Osteocyte (in vitro differentiated cells): ENCODE measurements around the gene SUMF1. TPM values are rescaled to one million over a fixed set of nuclear protein-coding genes. Genes with fewer than 3 reads are reported as not detected.

ENCODE experiments used
- DNase-seq: peaks from one replicate; pipeline ENCODE4 v3.0.0; 2021; ENCODE audit warnings: mixed read lengths; ENCODE audit not compliant: unreplicated experiment; ENCODE audit errors: extremely low spot score
- H3K27ac Mint-ChIP-seq: one replicate; pipeline ENCODE4 v1.8.0; 2021; ENCODE audit warnings: mild to moderate bottlenecking, mixed read lengths; ENCODE audit not compliant: unreplicated experiment
- H3K27me3 Mint-ChIP-seq: one replicate; pipeline ENCODE4 v1.8.0; 2021; ENCODE audit warnings: mixed read lengths; ENCODE audit not compliant: unreplicated experiment
- H3K36me3 Mint-ChIP-seq: one replicate; pipeline ENCODE4 v1.8.0; 2021; ENCODE audit warnings: mixed read lengths; ENCODE audit not compliant: unreplicated experiment
- H3K4me1 Mint-ChIP-seq: one replicate; pipeline ENCODE4 v1.8.0; 2021; ENCODE audit warnings: mixed read lengths; ENCODE audit not compliant: unreplicated experiment
- H3K4me3 Mint-ChIP-seq: one replicate; pipeline ENCODE4 v1.8.0; 2021; ENCODE audit warnings: mild to moderate bottlenecking, moderate library complexity, mixed read lengths; ENCODE audit not compliant: unreplicated experiment
- H3K9me3 Mint-ChIP-seq: one replicate; pipeline ENCODE4 v1.8.0; 2021; ENCODE audit warnings: mixed read lengths; ENCODE audit not compliant: unreplicated experiment
- total RNA-seq: library from RNA; stranded (reverse); gene quantifications from 2 replicates; pipeline ENCODE4 v1.2.1, GENCODE V29; 2021
- TF ChIP-seq, protein P1 (sequence below): fragments of 200-600 bp; sonication (generic); IDR thresholded peaks from 2 replicates; pipeline ENCODE4 v1.5.0; 2021; ENCODE audit warnings: antibody characterized with exemption, mild to moderate bottlenecking, moderate library complexity

The SUMF1 gene
- total RNA-seq, 1 donor from 2014 or later = 44.1 TPM

- Mint-ChIP-seq H3K36me3 (peaks cover 5% of the 10 kb centered on the region), H3K4me3 (no peak overlapping the region), H3K9me3 (no peaks in the 10 kb centered on the region), H3K4me1 (peaks cover 14% of the 10 kb centered on the region), H3K27me3 (peaks cover 6% of the 10 kb centered on the region), H3K27ac (no peak overlapping the region)
- TF ChIP-seq, protein P1, sequence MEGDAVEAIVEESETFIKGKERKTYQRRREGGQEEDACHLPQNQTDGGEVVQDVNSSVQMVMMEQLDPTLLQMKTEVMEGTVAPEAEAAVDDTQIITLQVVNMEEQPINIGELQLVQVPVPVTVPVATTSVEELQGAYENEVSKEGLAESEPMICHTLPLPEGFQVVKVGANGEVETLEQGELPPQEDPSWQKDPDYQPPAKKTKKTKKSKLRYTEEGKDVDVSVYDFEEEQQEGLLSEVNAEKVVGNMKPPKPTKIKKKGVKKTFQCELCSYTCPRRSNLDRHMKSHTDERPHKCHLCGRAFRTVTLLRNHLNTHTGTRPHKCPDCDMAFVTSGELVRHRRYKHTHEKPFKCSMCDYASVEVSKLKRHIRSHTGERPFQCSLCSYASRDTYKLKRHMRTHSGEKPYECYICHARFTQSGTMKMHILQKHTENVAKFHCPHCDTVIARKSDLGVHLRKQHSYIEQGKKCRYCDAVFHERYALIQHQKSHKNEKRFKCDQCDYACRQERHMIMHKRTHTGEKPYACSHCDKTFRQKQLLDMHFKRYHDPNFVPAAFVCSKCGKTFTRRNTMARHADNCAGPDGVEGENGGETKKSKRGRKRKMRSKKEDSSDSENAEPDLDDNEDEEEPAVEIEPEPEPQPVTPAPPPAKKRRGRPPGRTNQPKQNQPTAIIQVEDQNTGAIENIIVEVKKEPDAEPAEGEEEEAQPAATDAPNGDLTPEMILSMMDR = no peak
- DNase-seq = no peak
Measured at GRCh38 chr3:4497843-4498324, 30.8 kb upstream of the SUMF1 start.

- no peak for DNase-seq
- H3K4me3 Mint-ChIP-seq = no peak overlapping the region
- peaks cover 16% of the 10 kb centered on the region for H3K4me1 Mint-ChIP-seq
- no peak overlapping the region for H3K27ac Mint-ChIP-seq
- TF ChIP-seq, protein P1 = no peak
- H3K36me3 Mint-ChIP-seq = peaks cover 5% of the 10 kb centered on the region
- peaks cover 6% of the 10 kb centered on the region for H3K27me3 Mint-ChIP-seq
- no peaks in the 10 kb centered on the region for H3K9me3 Mint-ChIP-seq
Measured at GRCh38 chr3:4497005-4497692, 30.1 kb upstream of the SUMF1 start.

DNA sequence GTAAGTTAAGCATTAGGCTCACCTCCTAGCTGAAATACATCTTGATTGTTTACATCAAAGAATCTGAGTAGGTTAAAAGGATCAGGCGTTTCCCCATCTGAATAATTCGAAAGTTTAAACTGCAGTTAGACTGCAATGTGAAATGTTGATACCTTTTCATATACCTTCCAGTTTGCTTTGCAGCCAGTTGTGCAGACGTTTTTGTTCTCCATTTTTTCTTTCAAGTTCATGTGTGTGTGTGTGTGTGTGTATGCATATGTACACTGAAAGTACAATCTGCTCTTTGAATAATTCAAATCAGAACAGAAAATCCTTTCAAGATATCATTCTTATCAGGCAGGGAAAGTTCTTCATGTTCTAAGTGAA, 29.0 kb upstream of the SUMF1 start:
- Mint-ChIP-seq H3K36me3 (peaks cover 5% of the 10 kb centered on the region), H3K4me3 (no peak overlapping the region), H3K9me3 (no peaks in the 10 kb centered on the region), H3K27me3 (peaks cover 9% of the 10 kb centered on the region), H3K27ac (no peak overlapping the region), H3K4me1 (peaks cover 23% of the 10 kb centered on the region)
- TF ChIP-seq, protein P1 = no peak
- DNase-seq = no peak

DNA sequence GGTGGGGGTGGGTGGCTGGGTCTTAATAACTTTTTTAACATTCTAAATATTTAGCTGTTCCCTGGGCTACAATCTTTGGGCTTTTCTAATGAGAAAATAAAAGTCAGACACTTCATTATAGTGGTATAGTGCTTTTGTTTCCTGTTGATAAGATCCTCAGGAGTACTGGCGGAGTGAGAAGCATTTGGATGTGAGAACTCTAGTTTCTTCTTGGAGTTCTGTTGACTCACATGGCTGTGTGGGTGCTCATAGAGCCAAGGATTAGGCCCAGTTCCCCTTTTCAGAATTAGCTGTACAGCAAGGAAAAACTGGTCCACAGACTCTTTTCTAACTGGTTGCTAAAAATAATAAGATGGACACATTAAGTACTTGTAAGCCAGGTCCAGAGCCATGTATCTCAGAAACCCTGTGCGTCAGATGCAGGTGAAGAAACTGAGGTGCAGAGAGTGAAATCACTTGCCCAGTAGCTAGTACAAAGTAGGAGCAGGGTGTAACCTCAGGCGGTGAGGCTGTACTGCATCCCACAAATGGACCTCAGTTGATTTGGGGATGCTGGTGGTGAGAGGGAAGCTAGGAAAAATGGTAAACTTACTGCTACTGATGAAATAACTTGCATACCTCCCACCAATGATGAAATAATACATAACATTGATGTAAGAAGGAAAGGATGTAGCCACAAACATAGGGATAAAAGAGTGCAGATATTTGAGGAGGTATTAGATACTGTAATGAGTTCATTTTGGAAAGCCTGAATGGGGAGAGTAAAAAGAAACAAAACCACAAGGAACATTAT, 28.4 kb upstream of the SUMF1 start:
- DNase-seq = no peak
- Mint-ChIP-seq H3K27me3 (peaks cover 15% of the 10 kb centered on the region), H3K9me3 (no peaks in the 10 kb centered on the region), H3K4me3 (no peak overlapping the region), H3K36me3 (peaks cover 5% of the 10 kb centered on the region), H3K27ac (no peak overlapping the region), H3K4me1 (peaks cover 25% of the 10 kb centered on the region)
- TF ChIP-seq, protein P1 = no peak

DNA sequence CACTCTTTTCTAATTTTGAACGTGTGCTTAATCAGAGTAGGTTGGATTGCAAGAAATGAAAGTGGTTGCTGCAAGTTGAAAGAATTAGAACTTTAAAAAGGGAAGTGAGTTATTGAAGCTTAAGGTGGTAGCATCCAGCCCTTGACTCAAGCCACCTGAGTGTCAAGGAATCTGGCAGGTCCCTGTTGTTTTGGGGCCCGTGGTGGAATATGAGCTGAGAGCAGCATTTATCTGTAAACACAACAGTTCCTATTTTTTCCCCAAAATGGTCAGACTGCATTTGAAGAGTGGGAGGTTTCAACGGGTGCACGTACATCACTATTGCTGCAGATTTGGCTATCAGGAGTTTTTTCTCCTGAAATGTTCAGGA, 27.8 kb upstream of the SUMF1 start:
- no peak for DNase-seq
- no peaks in the 10 kb centered on the region for H3K9me3 Mint-ChIP-seq
- H3K4me3 Mint-ChIP-seq = no peak overlapping the region
- H3K36me3 Mint-ChIP-seq = peaks cover 3% of the 10 kb centered on the region
- peaks cover 25% of the 10 kb centered on the region for H3K4me1 Mint-ChIP-seq
- TF ChIP-seq, protein P1 = no peak
- no peak overlapping the region for H3K27ac Mint-ChIP-seq
- peaks cover 17% of the 10 kb centered on the region for H3K27me3 Mint-ChIP-seq
